ENCODE measurements around the gene TMEM11.

DNA sequence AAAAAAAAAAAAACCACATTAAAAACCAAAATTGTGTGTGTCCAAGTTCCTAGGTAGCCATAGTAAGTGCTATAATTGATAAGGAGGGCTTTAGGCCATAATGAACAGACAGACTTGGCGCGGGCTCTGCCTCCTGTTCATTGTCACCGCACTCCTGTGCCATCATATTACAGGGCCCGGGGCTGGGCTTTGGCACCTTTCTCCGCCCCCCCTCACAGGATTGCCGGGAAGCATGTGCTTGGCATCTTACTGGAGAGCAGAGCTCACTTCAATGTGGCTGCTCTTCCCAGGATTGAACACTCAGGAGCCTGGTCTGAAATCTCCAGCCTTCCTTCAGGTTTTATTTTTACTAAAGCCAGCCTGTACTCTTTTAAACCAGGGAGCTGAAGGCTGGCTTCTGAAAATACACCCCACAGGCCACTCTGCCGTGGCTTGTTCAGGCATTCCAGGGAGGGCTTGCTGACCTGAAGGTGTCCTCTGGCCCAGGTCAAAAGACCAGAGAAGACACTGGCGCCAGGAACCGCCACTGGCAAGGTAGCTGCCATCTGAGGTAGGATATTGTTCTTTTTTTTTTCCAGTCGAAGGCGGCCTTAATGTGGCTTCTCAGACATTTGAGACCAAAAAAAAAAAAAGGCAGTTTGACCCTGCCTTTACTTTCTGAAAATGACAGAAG lies 47.9 kb downstream of the TMEM11 start:
- TF ChIP-seq POLR2A (IDR thresholded peaks at IDR 0.05; ENCODE audit: low read length) = no peak
- no peak for TF ChIP-seq GATA1 (IDR thresholded peaks at IDR 0.05; ENCODE audit: low read depth, low read length)

Data from erythroblast (primary cell).